ENCODE measurements around the gene RAD51C. TPM values are rescaled to one million over a fixed set of nuclear protein-coding genes. Genes with fewer than 3 reads are reported as not detected.

The RAD51C gene
- total and polyA plus RNA-seq, 2 experiments from 2014 or later = 19.2 to 41.6 TPM

- DNase-seq (ENCODE audit: low spot score) = no peak
- no peak overlapping the region for H3K4me2 ChIP-seq
- no peaks in the 10 kb centered on the region for H3K27me3 ChIP-seq
- no peaks in the 10 kb centered on the region for H3K79me2 ChIP-seq
- H3K9me2 ChIP-seq (replicated peaks; ENCODE audit: insufficient read depth) = no peaks in the 10 kb centered on the region
- no peaks in the 10 kb centered on the region for H3K36me3 ChIP-seq (replicated peaks; ENCODE audit: insufficient read depth, low read depth)
- no peaks in the 10 kb centered on the region for H4K20me1 ChIP-seq (ENCODE audit: insufficient read depth, poor library complexity, severe bottlenecking)
- TF ChIP-seq CTCF (IDR thresholded peaks at IDR 0.05; ENCODE audit: poor library complexity) = no peak
- no peak for TF ChIP-seq EZH2phosphoT487 (IDR thresholded peaks at IDR 0.05; ENCODE audit: low read depth, severe bottlenecking, unreplicated experiment)
- no peak for TF ChIP-seq EZH2 (IDR thresholded peaks at IDR 0.05; ENCODE audit: borderline replicate concordance)
- H2AFZ ChIP-seq = no peak overlapping the region
- no peaks in the 10 kb centered on the region for H3K4me1 ChIP-seq (ENCODE audit: insufficient read depth)
- H3K27ac ChIP-seq = no peak overlapping the region
- WGBS (ENCODE audit: low lambda C conversion rate, missing lambda C conversion rate) = 91% methylated on average over 5 of the region's 5 CpGs
- H3K9me3 ChIP-seq (ENCODE audit: low read depth) = no peaks in the 10 kb centered on the region
- H3K4me3 ChIP-seq = no peak overlapping the region
Observed at GRCh38 chr17:58702045-58702476, 9.7 kb downstream of the RAD51C start.

- Histone ChIP-seq H4K20me1 (ENCODE audit: insufficient read depth, poor library complexity, severe bottlenecking) (no peaks in the 10 kb centered on the region), H3K9me2 (replicated peaks; ENCODE audit: insufficient read depth) (no peaks in the 10 kb centered on the region), H3K36me3 (replicated peaks; ENCODE audit: insufficient read depth, low read depth) (no peaks in the 10 kb centered on the region), H3K4me3 (no peak overlapping the region), H3K4me1 (ENCODE audit: insufficient read depth) (no peaks in the 10 kb centered on the region), H3K27ac (peak overlapping the region; percentile 29), H3K4me2 (no peak overlapping the region), H3K9me3 (ENCODE audit: low read depth) (no peaks in the 10 kb centered on the region), H2AFZ (no peak overlapping the region), H3K79me2 (no peaks in the 10 kb centered on the region), H3K27me3 (no peaks in the 10 kb centered on the region)
- WGBS (ENCODE audit: low lambda C conversion rate, missing lambda C conversion rate) = 84% methylated on average over 8 of the region's 8 CpGs
- no peak for DNase-seq (ENCODE audit: low spot score)
- no peak for TF ChIP-seq EZH2 (IDR thresholded peaks at IDR 0.05; ENCODE audit: borderline replicate concordance)
- no peak for TF ChIP-seq CTCF (IDR thresholded peaks at IDR 0.05; ENCODE audit: poor library complexity)
Observed at GRCh38 chr17:58702708-58703107, 10.3 kb downstream of the RAD51C start.

GRCh38 chr17:58703137-58703915, 10.9 kb downstream of the RAD51C start:
- Histone ChIP-seq H3K27me3 (no peaks in the 10 kb centered on the region), H3K27ac (peak overlapping the region; percentile 32), H3K79me2 (no peaks in the 10 kb centered on the region), H3K9me3 (ENCODE audit: low read depth) (no peaks in the 10 kb centered on the region), H3K4me3 (no peak overlapping the region), H3K4me2 (no peak overlapping the region), H3K9me2 (replicated peaks; ENCODE audit: insufficient read depth) (no peaks in the 10 kb centered on the region), H4K20me1 (ENCODE audit: insufficient read depth, poor library complexity, severe bottlenecking) (no peaks in the 10 kb centered on the region), H3K4me1 (ENCODE audit: insufficient read depth) (no peaks in the 10 kb centered on the region), H3K36me3 (replicated peaks; ENCODE audit: insufficient read depth, low read depth) (no peaks in the 10 kb centered on the region), H2AFZ (no peak overlapping the region)
- WGBS (ENCODE audit: low lambda C conversion rate, missing lambda C conversion rate) = 86% methylated on average over 4 of the region's 4 CpGs
- DNase-seq (ENCODE audit: low spot score) = no peak
- no peak for TF ChIP-seq EZH2 (IDR thresholded peaks at IDR 0.05; ENCODE audit: borderline replicate concordance)
- no peak for TF ChIP-seq EZH2phosphoT487 (IDR thresholded peaks at IDR 0.05; ENCODE audit: low read depth, severe bottlenecking, unreplicated experiment)
- TF ChIP-seq CTCF (IDR thresholded peaks at IDR 0.05; ENCODE audit: poor library complexity) = no peak

Data from hepatocyte (in vitro differentiated cells).